Right atrium auricular region (tissue), 2 donors: Measurements from ENCODE around the gene FNDC3A. TPM values are rescaled to one million over a fixed set of nuclear protein-coding genes. Genes with fewer than 3 reads are reported as not detected.
"Not testable (repeated sequence)": the region's sequence is repeated elsewhere in the genome, so short reads cannot be mapped to it uniquely, and the experiment has no call there.

Experiments used
- DNase-seq: peaks from one replicate; pipeline ENCODE4 v3.0.0-alpha.2; 2019; ENCODE audit warnings: low spot score
- H3K27ac ChIP-seq, 2 donors: fragments of 200-600 bp; sonication (generic); 1 replicate in 1 of 2; 2 replicates in 1 of 2; pipeline ENCODE4 v1.5.1; 2016 to 2019
- H3K27me3 ChIP-seq, 2 donors: fragments of 200-600 bp; sonication (generic); one replicate each; pipeline versions ENCODE4 v1.5.1 to v1.6.0; 2017 to 2019
- H3K36me3 ChIP-seq: fragments of 200-600 bp; sonication (generic); one replicate; pipeline ENCODE4 v1.5.1; 2016
- H3K4me1 ChIP-seq, 2 donors: fragments of 200-600 bp; sonication (generic); one replicate each; pipeline versions ENCODE4 v1.5.1 to v1.6.0; 2017 to 2019
- H3K4me3 ChIP-seq, 2 donors: fragments of 200-600 bp; sonication (generic); 1 replicate in 1 of 2; 2 replicates in 1 of 2; pipeline ENCODE4 v1.5.1; 2017 to 2019; ENCODE audit warnings: mild to moderate bottlenecking in 1 of 2, moderate library complexity in 1 of 2
- H3K9me3 ChIP-seq, 2 donors: fragments of 200-600 bp; sonication (generic); one replicate each; pipeline ENCODE4 v1.5.1; 2019
- total RNA-seq, 2 donors: library from RNA; depleted of rRNA; stranded (reverse); fragments of >200 nt; gene quantifications; one replicate each; pipeline ENCODE4 v1.1.0, GENCODE V29; 2016
- TF ChIP-seq, protein P1 (sequence below), 2 donors: fragments of 200-600 bp; sonication (generic); IDR thresholded peaks; one replicate each; pipeline ENCODE4 v1.5.1; 2019; ENCODE audit warnings: antibody characterized with exemption in 2 of 2

Gene FNDC3A
- total RNA-seq, 2 donors from 2014 or later = 22.7 to 29.4 TPM

DNA sequence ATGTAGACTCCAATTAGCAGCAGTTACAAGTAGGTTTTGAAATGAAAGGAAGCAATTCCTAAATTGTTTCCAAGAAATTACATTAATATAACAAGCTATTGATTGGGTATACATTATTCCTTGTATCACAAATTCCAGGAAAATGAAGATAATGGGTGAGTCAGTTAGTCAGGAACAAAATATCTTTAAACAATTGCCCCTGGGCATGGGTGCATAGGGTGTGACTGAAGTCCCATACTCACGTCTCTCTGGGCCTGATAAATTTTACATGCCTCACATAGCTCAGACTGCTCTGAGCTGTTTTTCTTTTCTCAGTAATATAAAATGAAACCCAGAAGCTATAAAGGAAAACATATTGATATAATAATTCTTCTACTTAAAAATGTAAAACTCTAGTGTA lies 87.8 kb downstream of the FNDC3A start:
- Histone ChIP-seq H3K27me3 (no peaks in the 10 kb centered on the region), H3K4me3 (no peak overlapping the region), H3K9me3 (no peaks in the 10 kb centered on the region), H3K27ac (no peak overlapping the region), H3K36me3 (no peaks in the 10 kb centered on the region), H3K4me1 (peaks cover 0 to 9% of the 10 kb centered on the region in 2 donors)
- DNase-seq = no peak
- TF ChIP-seq, protein P1, sequence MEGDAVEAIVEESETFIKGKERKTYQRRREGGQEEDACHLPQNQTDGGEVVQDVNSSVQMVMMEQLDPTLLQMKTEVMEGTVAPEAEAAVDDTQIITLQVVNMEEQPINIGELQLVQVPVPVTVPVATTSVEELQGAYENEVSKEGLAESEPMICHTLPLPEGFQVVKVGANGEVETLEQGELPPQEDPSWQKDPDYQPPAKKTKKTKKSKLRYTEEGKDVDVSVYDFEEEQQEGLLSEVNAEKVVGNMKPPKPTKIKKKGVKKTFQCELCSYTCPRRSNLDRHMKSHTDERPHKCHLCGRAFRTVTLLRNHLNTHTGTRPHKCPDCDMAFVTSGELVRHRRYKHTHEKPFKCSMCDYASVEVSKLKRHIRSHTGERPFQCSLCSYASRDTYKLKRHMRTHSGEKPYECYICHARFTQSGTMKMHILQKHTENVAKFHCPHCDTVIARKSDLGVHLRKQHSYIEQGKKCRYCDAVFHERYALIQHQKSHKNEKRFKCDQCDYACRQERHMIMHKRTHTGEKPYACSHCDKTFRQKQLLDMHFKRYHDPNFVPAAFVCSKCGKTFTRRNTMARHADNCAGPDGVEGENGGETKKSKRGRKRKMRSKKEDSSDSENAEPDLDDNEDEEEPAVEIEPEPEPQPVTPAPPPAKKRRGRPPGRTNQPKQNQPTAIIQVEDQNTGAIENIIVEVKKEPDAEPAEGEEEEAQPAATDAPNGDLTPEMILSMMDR (IDR thresholded peaks at IDR 0.05) = no peak

DNA sequence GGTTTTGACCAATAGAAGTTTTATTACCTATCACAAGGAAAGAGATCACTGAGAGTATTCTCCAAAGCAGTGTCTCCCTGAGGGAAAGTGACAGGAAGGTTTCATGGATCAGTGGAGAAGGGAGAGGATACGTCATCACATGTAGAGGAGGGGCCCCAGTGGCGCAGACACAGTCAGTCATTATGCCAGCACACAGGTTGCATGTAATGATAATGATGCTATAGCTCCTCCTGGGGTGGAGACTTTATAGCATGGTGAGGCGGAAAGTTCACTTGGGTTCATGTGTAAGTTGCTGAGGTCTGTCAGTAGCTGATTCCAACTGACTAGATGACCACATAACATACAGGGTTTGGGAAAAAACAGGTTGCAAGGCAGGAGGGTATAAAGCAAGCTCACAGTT lies 88.8 kb downstream of the FNDC3A start:
- TF ChIP-seq, protein P1 (IDR thresholded peaks at IDR 0.05) = no peak
- Histone ChIP-seq H3K36me3 (no peaks in the 10 kb centered on the region), H3K4me3 (no peak overlapping the region), H3K9me3 (no peaks in the 10 kb centered on the region), H3K4me1 (peaks cover 0 to 9% of the 10 kb centered on the region in 2 donors), H3K27me3 (no peaks in the 10 kb centered on the region), H3K27ac (no peak overlapping the region)
- no peak for DNase-seq

DNA sequence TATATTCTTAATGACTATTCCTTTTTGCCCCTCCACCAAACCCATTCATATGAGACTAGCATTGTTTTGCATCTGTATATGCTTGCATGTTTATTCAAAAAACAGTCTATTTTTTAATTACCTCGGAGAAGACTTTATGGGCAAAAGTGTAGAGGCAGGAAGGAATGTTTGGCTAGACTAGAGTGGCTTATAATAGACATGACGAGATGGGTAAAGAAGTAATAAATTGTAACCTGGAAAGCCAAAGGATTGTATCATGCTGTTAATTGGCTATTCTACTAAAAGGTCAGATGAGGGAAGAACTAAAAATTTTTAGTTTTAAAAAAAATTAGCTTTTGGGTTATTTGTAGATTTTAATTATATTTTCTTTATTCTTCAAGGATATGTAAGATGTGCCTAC lies 91.1 kb downstream of the FNDC3A start:
- H3K4me3 ChIP-seq = no peak overlapping the region
- H3K27ac ChIP-seq = no peak overlapping the region
- TF ChIP-seq, protein P1 (IDR thresholded peaks at IDR 0.05) = no peak
- no peaks in the 10 kb centered on the region for H3K36me3 ChIP-seq
- no peaks in the 10 kb centered on the region for H3K9me3 ChIP-seq
- H3K4me1 ChIP-seq = peaks cover 0 to 9% of the 10 kb centered on the region in 2 donors
- DNase-seq = no peak
- no peaks in the 10 kb centered on the region for H3K27me3 ChIP-seq

DNA sequence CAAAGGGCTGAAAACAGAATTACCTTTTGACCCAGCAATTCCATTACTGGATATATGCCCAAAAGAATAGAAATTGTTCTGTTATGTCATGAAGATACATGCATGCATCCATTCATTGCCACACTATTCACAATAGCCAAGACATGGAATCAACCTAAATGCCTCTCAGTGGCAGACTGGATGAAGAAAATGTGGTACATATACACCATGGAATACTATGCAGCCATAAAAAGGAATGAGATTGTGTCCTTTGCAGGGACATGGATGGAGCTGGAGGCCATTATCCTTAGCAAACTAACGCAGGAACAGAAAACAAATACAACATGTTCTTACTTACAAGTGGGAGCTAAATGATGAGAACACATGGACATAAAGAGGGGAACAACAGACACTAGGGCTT lies 92.8 kb downstream of the FNDC3A start:
- H3K4me1 ChIP-seq = peaks cover 0 to 13% of the 10 kb centered on the region in 2 donors
- H3K9me3 ChIP-seq, H3K27me3 ChIP-seq, H3K27ac ChIP-seq, H3K36me3 ChIP-seq, DNase-seq, H3K4me3 ChIP-seq: not testable (repeated sequence)

DNA sequence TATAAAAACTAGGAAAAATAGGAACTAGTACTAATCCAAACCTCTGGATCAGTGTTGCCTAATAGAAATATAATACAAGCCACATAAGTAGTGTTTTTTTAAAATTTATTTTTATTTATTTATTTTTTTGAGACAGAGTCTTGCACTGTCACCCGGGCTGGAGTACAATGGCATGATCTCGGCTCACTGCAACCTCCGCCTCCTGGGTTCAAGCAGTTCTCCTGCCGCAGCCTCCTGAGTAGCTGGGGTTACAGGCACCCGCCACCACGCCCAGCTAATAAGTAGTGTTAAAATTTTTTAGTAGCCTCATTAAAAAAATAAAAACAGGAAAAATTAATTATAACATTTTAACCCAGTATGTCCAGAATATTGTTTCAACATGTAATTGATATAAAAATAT lies 94.3 kb downstream of the FNDC3A start:
- H3K9me3 ChIP-seq, H3K36me3 ChIP-seq, H3K4me3 ChIP-seq, H3K27ac ChIP-seq, H3K4me1 ChIP-seq, H3K27me3 ChIP-seq, DNase-seq: not testable (repeated sequence)

DNA sequence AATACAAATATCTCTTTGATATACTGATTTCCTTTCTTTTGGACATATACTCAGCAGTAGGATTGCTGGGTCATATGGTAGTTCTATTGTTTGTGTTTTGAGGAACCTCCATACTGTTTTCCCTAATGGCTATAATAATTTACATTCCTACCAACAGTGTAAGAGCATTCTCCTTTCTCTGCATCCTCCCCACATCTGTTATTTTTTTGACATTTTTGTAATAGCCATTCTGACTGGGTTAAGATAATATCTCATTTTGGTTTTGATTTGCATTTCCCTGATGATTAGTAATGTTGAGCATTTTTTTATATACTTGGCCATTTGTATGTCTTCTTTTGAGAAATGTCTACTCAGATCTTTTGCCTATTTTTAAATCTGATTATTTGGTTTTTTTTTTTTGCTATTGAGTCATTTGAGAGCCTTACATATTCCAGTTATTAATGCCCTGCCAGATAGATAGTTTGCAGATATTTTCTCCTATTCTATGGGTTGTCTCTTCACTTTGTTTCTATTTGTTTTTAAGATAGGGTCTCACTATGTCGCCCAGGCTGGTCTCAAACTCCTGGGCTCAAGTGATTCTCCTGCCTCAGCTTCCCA lies 95.7 kb downstream of the FNDC3A start:
- TF ChIP-seq, protein P1 (IDR thresholded peaks at IDR 0.05) = no peak
- Histone ChIP-seq H3K27me3 (no peaks in the 10 kb centered on the region), H3K36me3 (peaks cover 11% of the 10 kb centered on the region), H3K4me1 (peaks cover 0 to 8% of the 10 kb centered on the region in 2 donors), H3K9me3 (no peaks in the 10 kb centered on the region), H3K27ac (no peak overlapping the region), H3K4me3 (no peak overlapping the region)
- no peak for DNase-seq
